Nephron (organoid): ENCODE measurements around the gene C2CD2L.

ENCODE experiments used
- H3K27ac Mint-ChIP-seq, 3 experiments: 2 replicates each; pipeline ENCODE4 v1.8.0; 2020; ENCODE audit warnings: mixed read lengths in 3 of 3, mild to moderate bottlenecking in 2 of 3, moderate library complexity in 1 of 3
- H3K27me3 Mint-ChIP-seq: 2 replicates; pipeline ENCODE4 v1.8.0; 2021; ENCODE audit warnings: low read depth, mild to moderate bottlenecking, moderate library complexity, mixed read lengths
- H3K36me3 Mint-ChIP-seq: 2 replicates; pipeline ENCODE4 v1.8.0; 2020; ENCODE audit warnings: low read depth, mixed read lengths
- H3K4me1 Mint-ChIP-seq: 2 replicates; pipeline ENCODE4 v1.8.0; 2020; ENCODE audit warnings: mixed read lengths
- H3K4me3 Mint-ChIP-seq, 3 experiments: 2 replicates each; pipeline ENCODE4 v1.8.0; 2020; ENCODE audit warnings: mild to moderate bottlenecking in 3 of 3, mixed read lengths in 3 of 3, moderate library complexity in 2 of 3
- H3K9me3 Mint-ChIP-seq: 2 replicates; pipeline ENCODE4 v1.8.0; 2020; ENCODE audit warnings: mixed read lengths
- CTCF ChIP-seq, 3 experiments: fragments of 200-600 bp; sonication (generic); IDR thresholded peaks; one replicate each; pipeline ENCODE4 v1.5.0; 2021; ENCODE audit warnings: antibody characterized with exemption in 3 of 3; ENCODE audit not compliant: unreplicated experiment in 3 of 3

C2CD2L gene

GRCh38 chr11:119107538-119108145 is 498 bp downstream of the C2CD2L start:
- Mint-ChIP-seq H3K27ac (peak overlapping the region; percentile 40 to 56 (median 49)), H3K36me3 (peaks cover 12% of the 10 kb centered on the region), H3K4me3 (peak overlapping the region; percentile 89 to 91 (median 89)), H3K27me3 (no peaks in the 10 kb centered on the region), H3K4me1 (peaks cover 49% of the 10 kb centered on the region), H3K9me3 (no peaks in the 10 kb centered on the region)
- TF ChIP-seq CTCF (IDR thresholded peaks at IDR 0.05; ENCODE audit: unreplicated experiment in 3 of 3) = no peak

- Mint-ChIP-seq H3K27me3 (no peaks in the 10 kb centered on the region), H3K27ac (peak overlapping the region; percentile 40 to 56 (median 49)), H3K36me3 (peaks cover 12% of the 10 kb centered on the region), H3K4me1 (peaks cover 49% of the 10 kb centered on the region), H3K4me3 (peak overlapping the region; percentile 82 to 91 (median 89)), H3K9me3 (no peaks in the 10 kb centered on the region)
- no peak for TF ChIP-seq CTCF (IDR thresholded peaks at IDR 0.05; ENCODE audit: unreplicated experiment in 3 of 3)
Measured at GRCh38 chr11:119108146-119108856, 1.2 kb downstream of the C2CD2L start.

- H3K36me3 Mint-ChIP-seq = peaks cover 12% of the 10 kb centered on the region
- TF ChIP-seq CTCF (IDR thresholded peaks at IDR 0.05; ENCODE audit: unreplicated experiment in 3 of 3) = no peak
- H3K27me3 Mint-ChIP-seq = no peaks in the 10 kb centered on the region
- peak overlapping the region; percentile 40 to 56 (median 49) for H3K27ac Mint-ChIP-seq
- peaks cover 46% of the 10 kb centered on the region for H3K4me1 Mint-ChIP-seq
- peak overlapping the region; percentile 82 to 91 (median 89) for H3K4me3 Mint-ChIP-seq
- no peaks in the 10 kb centered on the region for H3K9me3 Mint-ChIP-seq
Measured at GRCh38 chr11:119108857-119109221, 1.7 kb downstream of the C2CD2L start.

- Mint-ChIP-seq H3K36me3 (peaks cover 17% of the 10 kb centered on the region), H3K4me3 (peak overlapping the region; percentile 82 to 91 (median 89)), H3K4me1 (peaks cover 40% of the 10 kb centered on the region), H3K9me3 (no peaks in the 10 kb centered on the region), H3K27me3 (no peaks in the 10 kb centered on the region), H3K27ac (no peak overlapping the region)
- TF ChIP-seq CTCF (IDR thresholded peaks at IDR 0.05; ENCODE audit: unreplicated experiment in 3 of 3) = no peak
Measured at GRCh38 chr11:119109843-119110242, 2.7 kb downstream of the C2CD2L start.

- Mint-ChIP-seq H3K27me3 (no peaks in the 10 kb centered on the region), H3K4me3 (peak overlapping the region in 2 of 3 experiments; percentile 17 to 89), H3K36me3 (peaks cover 21% of the 10 kb centered on the region), H3K27ac (no peak overlapping the region), H3K9me3 (no peaks in the 10 kb centered on the region), H3K4me1 (peaks cover 36% of the 10 kb centered on the region)
- TF ChIP-seq CTCF (IDR thresholded peaks at IDR 0.05; ENCODE audit: unreplicated experiment in 3 of 3) = no peak
Measured at GRCh38 chr11:119110439-119110838, 3.3 kb downstream of the C2CD2L start.
